ENCODE results near the gene GNS. TPM values are rescaled to one million over a fixed set of nuclear protein-coding genes. Genes with fewer than 3 reads are reported as not detected.

Gene GNS
- total RNA-seq, 1 donor from 2014 or later = 199 TPM

- no peak for TF ChIP-seq CTCF (IDR thresholded peaks at IDR 0.05)
- intact Hi-C loops (cut with DNase I) = no loop called here
- ATAC-seq (no peak), DNase-seq (no peak)
- H3K27me3 ChIP-seq (ENCODE audit: low read depth) = no peaks in the 10 kb centered on the region
- H3K4me1 ChIP-seq = peaks cover 46% of the 10 kb centered on the region
- no peak overlapping the region for H3K27ac ChIP-seq
- peaks cover 8% of the 10 kb centered on the region for H3K36me3 ChIP-seq
- H3K4me3 ChIP-seq = no peak overlapping the region
- no peaks in the 10 kb centered on the region for H3K9me3 ChIP-seq
Observed at GRCh38 chr12:64756376-64756775, 2.8 kb downstream of the GNS start.

GRCh38 chr12:64753427-64753826 lies 5.8 kb downstream of the GNS start:
- Histone ChIP-seq H3K4me3 (no peak overlapping the region), H3K4me1 (peaks cover 43% of the 10 kb centered on the region), H3K9me3 (no peaks in the 10 kb centered on the region), H3K27ac (peak overlapping the region; percentile 12), H3K27me3 (ENCODE audit: low read depth) (no peaks in the 10 kb centered on the region), H3K36me3 (peaks cover 28% of the 10 kb centered on the region)
- DNase-seq (no peak), ATAC-seq (no peak)
- no peak for TF ChIP-seq CTCF (IDR thresholded peaks at IDR 0.05)
- intact Hi-C loops (cut with DNase I) = no loop called here

- H3K9me3 ChIP-seq = no peaks in the 10 kb centered on the region
- H3K4me3 ChIP-seq = no peak overlapping the region
- DNase-seq (no peak), ATAC-seq (no peak)
- intact Hi-C loops (cut with DNase I) = no loop called here
- H3K36me3 ChIP-seq = peaks cover 29% of the 10 kb centered on the region
- H3K27me3 ChIP-seq (ENCODE audit: low read depth) = no peaks in the 10 kb centered on the region
- TF ChIP-seq CTCF (IDR thresholded peaks at IDR 0.05) = no peak
- peaks cover 40% of the 10 kb centered on the region for H3K4me1 ChIP-seq
- H3K27ac ChIP-seq = peak overlapping the region; percentile 12
Observed at GRCh38 chr12:64752833-64753238, 6.4 kb downstream of the GNS start.

GRCh38 chr12:64752032-64752431 lies 7.2 kb downstream of the GNS start:
- H3K9me3 ChIP-seq = no peaks in the 10 kb centered on the region
- peaks cover 32% of the 10 kb centered on the region for H3K4me1 ChIP-seq
- peaks cover 32% of the 10 kb centered on the region for H3K36me3 ChIP-seq
- intact Hi-C loops (cut with DNase I) = no loop called here
- no peak overlapping the region for H3K4me3 ChIP-seq
- no peak overlapping the region for H3K27ac ChIP-seq
- DNase-seq (no peak), ATAC-seq (no peak)
- TF ChIP-seq CTCF (IDR thresholded peaks at IDR 0.05) = no peak
- no peaks in the 10 kb centered on the region for H3K27me3 ChIP-seq (ENCODE audit: low read depth)

GRCh38 chr12:64749461-64750200 lies 9.6 kb downstream of the GNS start:
- Histone ChIP-seq H3K36me3 (peaks cover 56% of the 10 kb centered on the region), H3K9me3 (no peaks in the 10 kb centered on the region), H3K4me3 (no peak overlapping the region), H3K27me3 (ENCODE audit: low read depth) (no peaks in the 10 kb centered on the region), H3K4me1 (peaks cover 41% of the 10 kb centered on the region), H3K27ac (peak overlapping the region; percentile 25)
- intact Hi-C loops (cut with DNase I) = no loop called here
- DNase-seq (peak; percentile 54), ATAC-seq (peak; percentile 50 to 74)
- no peak for TF ChIP-seq CTCF (IDR thresholded peaks at IDR 0.05)

All from lower lobe of right lung (tissue), 2 donors.